Memory B cell (primary cell): ENCODE results near the gene PRKAR1B.
"Not testable (repeated sequence)": the region's sequence is repeated elsewhere in the genome, so short reads cannot be mapped to it uniquely, and the experiment has no call there.

Experiments used
- ATAC-seq: fragments of 150-1000 bp; cut with Tn5 transposase; 2 replicates; pipeline ENCODE4 v1.10.0; 2021; ENCODE audit warnings: low read depth, mild to moderate bottlenecking, moderate library complexity
- DNase-seq, 2 donors: peaks; one replicate each; pipeline ENCODE4 v3.0.0; 2022; ENCODE audit warnings: low spot score in 2 of 2
- H3K27ac Mint-ChIP-seq: one replicate; pipeline ENCODE4 v1.8.0; 2022; ENCODE audit warnings: mild to moderate bottlenecking, moderate library complexity, mixed read lengths
- H3K27me3 Mint-ChIP-seq: one replicate; pipeline ENCODE4 v1.8.0; 2022; ENCODE audit warnings: mixed read lengths
- H3K36me3 Mint-ChIP-seq: one replicate; pipeline ENCODE4 v1.8.0; 2022; ENCODE audit warnings: mild to moderate bottlenecking, mixed read lengths
- H3K4me1 Mint-ChIP-seq: one replicate; pipeline ENCODE4 v1.8.0; 2022; ENCODE audit warnings: mixed read lengths
- H3K4me3 Mint-ChIP-seq: one replicate; pipeline ENCODE4 v1.8.0; 2022; ENCODE audit warnings: mild to moderate bottlenecking, moderate library complexity, mixed read lengths
- H3K9me3 Mint-ChIP-seq: one replicate; pipeline ENCODE4 v1.8.0; 2022; ENCODE audit warnings: mixed read lengths

The PRKAR1B gene

DNA sequence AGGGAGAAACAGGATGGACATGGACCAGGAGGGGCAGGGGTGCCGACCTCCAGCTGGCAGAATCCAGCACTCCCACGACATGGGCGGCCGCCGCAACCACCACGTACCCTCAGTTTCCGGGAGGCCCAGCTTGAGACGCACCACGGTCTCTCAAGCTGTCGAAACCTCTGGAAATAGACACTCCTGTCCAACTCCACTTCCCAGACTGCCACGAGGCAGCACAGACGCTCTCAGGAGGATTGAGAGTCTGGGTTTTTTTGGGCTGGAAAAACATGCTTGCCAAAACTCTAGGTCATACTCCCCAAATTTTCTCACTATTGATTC, 169.6 kb downstream of the PRKAR1B start:
- Mint-ChIP-seq H3K4me1 (no peaks in the 10 kb centered on the region), H3K27me3 (no peaks in the 10 kb centered on the region), H3K4me3 (no peak overlapping the region), H3K36me3 (peaks cover 2% of the 10 kb centered on the region), H3K9me3 (no peaks in the 10 kb centered on the region), H3K27ac (no peak overlapping the region)
- ATAC-seq (no peak), DNase-seq (no peak)

DNA sequence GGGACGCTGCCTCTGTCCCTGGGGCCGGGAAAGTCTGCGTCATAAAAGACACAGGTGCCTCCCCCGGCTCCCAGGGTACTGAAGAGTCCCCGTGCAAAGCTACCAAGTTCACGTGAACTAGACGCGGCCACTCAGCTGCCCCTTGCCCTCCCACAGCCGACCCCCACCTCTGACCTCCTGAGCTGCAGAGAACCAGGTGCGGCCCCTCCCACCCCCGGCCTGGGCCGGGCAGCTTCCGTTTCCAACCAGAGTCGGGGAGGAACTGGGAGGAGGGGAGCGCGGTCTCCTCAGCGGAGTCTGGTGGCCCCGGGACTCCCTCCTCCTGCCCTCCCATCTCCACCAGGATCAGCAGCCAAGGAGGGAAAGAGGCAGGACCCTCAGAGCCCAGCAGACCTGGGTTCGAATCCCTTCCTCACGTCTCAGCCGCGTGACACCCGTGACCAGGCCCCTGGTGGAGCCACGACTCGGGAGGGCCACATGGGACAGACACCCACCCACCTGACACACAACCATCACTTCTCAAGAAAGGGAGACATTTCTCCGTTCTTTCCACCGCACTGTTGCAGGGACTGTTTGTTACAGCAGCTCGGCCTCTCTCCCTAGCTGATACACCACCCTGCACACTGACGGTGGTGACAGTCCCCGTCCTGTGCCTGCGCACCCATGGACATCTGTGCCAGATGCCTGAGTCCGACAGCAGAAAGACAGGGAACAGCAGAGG, 170.1 kb downstream of the PRKAR1B start:
- no peaks in the 10 kb centered on the region for H3K9me3 Mint-ChIP-seq
- no peak overlapping the region for H3K4me3 Mint-ChIP-seq
- peaks cover 2% of the 10 kb centered on the region for H3K36me3 Mint-ChIP-seq
- H3K27ac Mint-ChIP-seq = no peak overlapping the region
- H3K27me3 Mint-ChIP-seq = no peaks in the 10 kb centered on the region
- DNase-seq = no peak
- ATAC-seq = no peak
- no peaks in the 10 kb centered on the region for H3K4me1 Mint-ChIP-seq

DNA sequence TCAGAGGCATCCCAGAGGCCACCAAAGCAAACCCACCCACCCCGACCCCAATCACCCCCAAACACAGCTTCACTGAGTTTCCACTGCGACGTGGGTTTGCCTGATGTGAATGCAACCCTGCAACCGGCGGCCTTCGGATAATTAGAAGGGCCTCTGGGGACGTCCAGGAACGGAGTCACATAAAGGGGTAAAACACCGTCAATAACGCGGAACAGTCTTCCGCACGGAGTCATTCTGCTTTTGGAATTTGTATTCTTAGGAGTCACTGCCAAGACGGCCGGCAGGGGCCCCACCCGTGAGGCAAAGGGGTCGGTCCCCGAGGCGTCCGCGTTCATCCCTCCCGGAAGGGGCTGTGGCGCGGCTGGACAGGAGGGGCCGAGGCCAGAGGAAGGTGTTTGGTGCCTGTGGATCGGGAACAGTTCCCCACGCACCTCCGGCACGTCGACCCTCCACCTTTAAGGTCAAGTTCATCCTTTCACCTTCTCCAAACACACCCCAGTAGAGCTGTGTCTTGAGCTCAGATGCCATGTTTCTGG, 170.7 kb downstream of the PRKAR1B start:
- no peak for DNase-seq
- H3K27me3 Mint-ChIP-seq = no peaks in the 10 kb centered on the region

DNA sequence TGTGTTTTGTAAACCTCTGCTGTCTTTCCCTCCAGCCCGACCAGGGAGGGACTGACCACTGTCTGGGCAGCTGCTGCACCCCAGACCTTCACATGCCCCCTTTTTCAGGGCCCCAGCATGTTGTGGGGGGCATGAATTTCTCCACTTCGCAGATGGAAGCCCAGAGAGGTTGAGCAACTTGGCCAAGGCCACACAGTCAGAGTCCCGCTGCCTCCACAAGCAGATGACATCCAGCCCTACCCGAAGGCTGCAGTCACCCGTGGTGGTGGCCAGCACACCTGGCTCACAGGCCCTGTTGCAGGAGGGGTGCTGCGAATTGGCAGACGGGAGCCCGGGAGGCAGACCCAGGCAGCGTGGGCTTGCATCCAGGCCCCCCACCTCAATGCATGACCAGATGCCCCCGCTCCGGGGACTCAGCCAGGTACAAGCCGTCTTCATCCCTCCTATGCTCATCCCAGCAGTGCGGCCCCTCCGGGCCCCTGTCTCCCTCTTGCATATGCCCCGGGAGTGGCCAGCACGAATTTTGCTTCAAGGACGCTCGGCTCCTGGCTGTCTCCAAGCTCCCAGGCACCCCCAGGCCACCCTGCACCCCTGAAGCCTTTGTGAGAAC, 171.4 kb downstream of the PRKAR1B start:
- ATAC-seq (no peak), DNase-seq (no peak)
- H3K4me3 Mint-ChIP-seq = no peak overlapping the region
- H3K27me3 Mint-ChIP-seq = no peaks in the 10 kb centered on the region
- H3K9me3 Mint-ChIP-seq = no peaks in the 10 kb centered on the region
- H3K27ac Mint-ChIP-seq = no peak overlapping the region
- no peaks in the 10 kb centered on the region for H3K4me1 Mint-ChIP-seq
- peaks cover 3% of the 10 kb centered on the region for H3K36me3 Mint-ChIP-seq

More for the DNA sequence above, 170.7 kb downstream of the PRKAR1B start:
- H3K27ac Mint-ChIP-seq = no peak overlapping the region
- H3K4me1 Mint-ChIP-seq = no peaks in the 10 kb centered on the region
- H3K4me3 Mint-ChIP-seq = no peak overlapping the region
- peaks cover 2% of the 10 kb centered on the region for H3K36me3 Mint-ChIP-seq
- ATAC-seq = no peak
- no peaks in the 10 kb centered on the region for H3K9me3 Mint-ChIP-seq

DNA sequence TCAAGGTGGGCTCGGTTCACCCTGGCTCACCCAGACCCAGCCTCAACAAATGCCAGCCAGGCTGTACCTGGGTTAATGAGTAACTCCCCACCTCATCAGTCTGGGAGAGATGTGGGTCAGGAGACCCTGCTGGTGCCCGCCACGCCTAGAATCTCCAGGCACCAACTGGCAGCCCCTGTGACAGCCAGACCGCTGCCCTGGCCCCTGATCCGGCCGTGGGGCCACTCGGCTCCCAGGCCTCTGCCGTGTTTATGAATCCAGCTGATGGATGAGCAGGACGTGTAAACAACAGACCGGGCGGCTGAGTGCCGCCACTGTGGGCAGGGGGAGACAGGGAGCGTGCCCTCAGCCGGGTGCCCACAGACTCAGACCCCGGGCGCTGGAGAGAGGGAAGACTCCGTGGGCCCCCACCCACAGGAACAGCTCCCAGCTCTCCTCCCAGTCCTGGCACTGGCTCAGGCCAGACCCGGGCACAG, 173.4 kb downstream of the PRKAR1B start:
- Mint-ChIP-seq H3K9me3 (no peaks in the 10 kb centered on the region), H3K4me1 (no peaks in the 10 kb centered on the region), H3K27ac (no peak overlapping the region), H3K27me3 (no peaks in the 10 kb centered on the region), H3K4me3 (no peak overlapping the region), H3K36me3 (peaks cover 3% of the 10 kb centered on the region)
- DNase-seq (no peak), ATAC-seq (no peak)

DNA sequence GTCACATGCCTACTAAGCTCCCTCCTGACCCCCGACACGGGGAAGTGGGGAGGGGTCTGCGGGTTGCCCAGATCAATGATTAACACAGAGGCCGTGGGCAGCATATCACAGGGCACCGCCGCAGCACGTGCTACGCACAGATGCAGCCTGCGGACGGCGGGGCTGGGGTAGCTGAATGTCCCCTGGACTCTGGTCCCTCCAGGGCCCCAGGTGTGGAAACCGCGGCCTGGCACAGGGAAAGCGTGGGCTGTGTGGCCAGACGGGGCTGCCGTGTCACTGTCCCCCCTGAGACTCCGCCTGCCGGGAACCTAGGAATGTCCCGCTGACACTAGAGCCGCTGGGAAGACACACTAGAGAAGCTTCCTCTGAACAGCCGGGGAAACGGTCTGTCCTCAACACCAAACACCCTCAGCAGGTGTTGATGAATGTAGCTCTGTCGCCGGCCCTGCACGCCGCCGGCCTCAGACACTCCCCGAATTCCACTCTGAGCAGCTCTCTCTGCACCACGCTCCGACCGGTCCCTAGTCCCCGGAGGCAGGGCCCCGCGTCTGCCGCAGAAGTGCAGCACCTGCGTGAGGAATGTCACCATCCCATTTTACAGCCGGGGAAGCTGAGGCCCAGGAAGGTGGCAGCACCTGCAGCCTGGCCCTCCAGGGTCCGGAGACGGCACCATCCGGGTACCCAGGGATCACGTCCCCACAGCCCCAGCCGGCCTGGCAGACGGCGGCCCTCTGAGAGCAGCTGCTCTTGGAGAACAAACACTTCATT, 174.0 kb downstream of the PRKAR1B start:
- Mint-ChIP-seq H3K4me1 (no peaks in the 10 kb centered on the region), H3K4me3 (no peak overlapping the region), H3K27ac (no peak overlapping the region), H3K9me3 (no peaks in the 10 kb centered on the region), H3K27me3 (no peaks in the 10 kb centered on the region), H3K36me3 (peaks cover 4% of the 10 kb centered on the region)
- DNase-seq (no peak), ATAC-seq (no peak)

DNA sequence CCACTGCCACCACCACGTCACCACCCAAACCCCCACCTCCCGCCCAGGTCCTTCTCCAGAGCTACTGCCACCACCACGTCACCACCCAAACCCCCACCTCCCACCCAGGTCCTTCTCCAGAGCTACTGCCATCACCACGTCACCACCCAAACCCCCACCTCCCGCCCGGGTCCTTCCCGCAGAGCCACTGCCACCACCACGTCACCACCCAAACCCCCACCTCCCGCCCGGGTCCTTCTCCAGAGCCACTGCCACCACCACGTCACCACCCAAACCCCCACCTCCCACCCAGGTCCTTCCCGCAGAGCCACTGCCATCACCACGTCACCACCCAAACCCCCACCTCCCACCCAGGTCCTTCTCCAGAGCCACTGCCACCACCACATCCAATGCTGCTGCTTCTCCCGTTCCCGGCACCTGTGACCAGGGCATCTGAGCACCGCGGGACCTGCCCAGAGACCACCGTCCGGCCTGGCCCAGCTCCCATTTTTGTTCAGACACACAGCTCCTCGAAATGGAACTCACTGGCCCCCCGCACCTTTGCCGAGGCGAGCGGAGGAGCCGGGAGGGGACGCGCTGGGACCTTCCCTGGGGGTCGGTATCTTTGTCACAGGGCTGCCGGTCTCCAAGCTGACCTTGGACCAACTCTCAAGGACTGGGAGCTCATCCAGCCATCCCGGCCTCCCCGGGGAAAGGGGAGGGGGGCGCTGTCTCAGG, 174.8 kb downstream of the PRKAR1B start:
- not testable (repeated sequence) for H3K27ac Mint-ChIP-seq, ATAC-seq, H3K9me3 Mint-ChIP-seq, H3K27me3 Mint-ChIP-seq, H3K4me1 Mint-ChIP-seq, H3K4me3 Mint-ChIP-seq, H3K36me3 Mint-ChIP-seq, DNase-seq

DNA sequence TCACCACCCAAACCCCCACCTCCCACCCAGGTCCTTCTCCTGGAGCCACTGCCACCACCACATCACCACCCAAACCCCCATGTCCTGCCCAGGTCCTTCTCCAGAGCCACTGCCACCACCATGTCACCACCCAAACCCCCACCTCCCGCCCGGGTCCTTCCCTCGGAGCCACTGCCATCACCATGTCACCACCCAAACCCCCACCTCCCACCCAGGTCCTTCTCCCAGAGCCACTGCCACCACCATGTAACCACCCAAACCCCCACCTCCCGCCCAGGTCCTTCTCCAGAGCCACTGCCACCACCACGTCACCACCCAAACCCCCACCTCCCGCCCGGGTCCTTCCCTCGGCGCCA, 175.5 kb downstream of the PRKAR1B start:
- not testable (repeated sequence) for ATAC-seq, H3K36me3 Mint-ChIP-seq, H3K9me3 Mint-ChIP-seq, H3K4me1 Mint-ChIP-seq, H3K27me3 Mint-ChIP-seq, H3K4me3 Mint-ChIP-seq, H3K27ac Mint-ChIP-seq, DNase-seq

DNA sequence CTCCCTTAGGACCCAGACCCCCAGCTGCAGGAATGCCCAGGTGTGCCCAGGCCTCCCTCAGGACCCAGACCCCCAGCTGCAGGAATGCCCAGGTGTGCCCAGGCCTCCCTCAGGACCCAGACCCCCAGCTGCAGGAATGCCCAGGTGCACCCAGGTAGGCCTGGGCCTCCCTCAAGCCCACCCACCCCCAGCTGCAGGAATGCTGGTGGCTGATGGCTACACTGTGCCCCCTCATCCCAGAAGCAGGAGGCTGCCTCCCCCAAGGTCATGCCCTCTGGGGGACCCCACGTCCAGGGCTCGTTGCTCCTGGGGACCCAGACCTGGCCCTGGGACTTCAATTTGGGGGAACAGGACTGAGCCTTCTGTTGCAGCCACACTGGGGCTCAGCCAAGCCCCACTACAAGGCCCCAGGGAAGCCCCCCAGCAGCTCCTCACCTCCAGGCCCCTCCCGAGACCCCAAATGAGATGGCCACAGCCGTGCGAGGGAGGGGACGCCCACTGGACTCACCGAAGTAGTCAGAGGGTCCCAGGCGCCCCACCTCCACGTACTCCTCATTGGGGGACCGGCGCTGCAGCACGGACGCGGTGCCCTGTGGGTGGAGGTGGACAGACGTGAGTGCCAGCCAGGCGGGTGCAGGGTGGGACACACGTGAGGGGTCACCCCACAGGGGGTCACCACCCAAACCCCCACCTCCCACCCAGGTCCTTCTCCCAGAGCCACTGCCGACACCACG, 176.0 kb downstream of the PRKAR1B start:
- ATAC-seq = no peak
- Mint-ChIP-seq H3K4me3 (no peak overlapping the region), H3K36me3 (peaks cover 4% of the 10 kb centered on the region)

DNA sequence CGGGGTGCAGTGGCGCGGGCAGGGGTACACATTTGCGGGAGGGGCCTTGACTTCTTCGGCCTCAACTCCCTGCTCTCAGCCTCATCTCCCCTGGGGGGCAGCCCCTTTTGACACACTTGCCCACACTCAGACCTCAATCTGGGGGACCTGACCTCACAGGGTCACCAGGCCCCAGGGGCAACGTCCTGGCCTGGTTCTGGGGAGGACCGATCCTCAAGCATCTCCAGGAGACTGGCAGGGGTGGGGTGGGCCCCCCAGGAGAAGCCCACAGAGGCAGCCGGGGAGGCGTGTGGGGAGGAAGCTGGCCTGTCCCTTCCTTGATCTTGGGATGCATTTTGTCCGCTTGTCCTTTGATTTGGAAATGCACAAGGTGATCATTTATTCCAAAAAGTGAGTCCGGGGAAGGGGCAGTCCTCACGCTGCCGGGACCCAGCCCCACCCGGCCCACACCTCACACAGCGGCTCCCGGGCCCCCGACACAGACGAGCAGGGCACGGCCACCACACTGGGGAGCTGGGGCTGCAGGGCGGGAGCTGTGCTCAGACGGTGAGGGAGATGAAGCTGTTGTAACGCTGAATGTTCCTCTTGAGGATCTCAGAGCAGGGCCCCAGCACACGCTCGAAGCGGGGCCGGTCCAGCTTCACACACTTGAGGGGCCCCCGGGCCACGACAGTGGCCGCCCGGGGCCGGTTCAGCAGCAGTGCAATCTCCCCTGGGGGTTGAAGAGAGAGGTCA, 177.0 kb downstream of the PRKAR1B start:
- H3K4me1 Mint-ChIP-seq = no peaks in the 10 kb centered on the region
- no peak overlapping the region for H3K27ac Mint-ChIP-seq
- peaks cover 4% of the 10 kb centered on the region for H3K36me3 Mint-ChIP-seq
- peaks cover 2% of the 10 kb centered on the region for H3K27me3 Mint-ChIP-seq
- no peak overlapping the region for H3K4me3 Mint-ChIP-seq
- DNase-seq (no peak), ATAC-seq (no peak)
- peaks cover 3% of the 10 kb centered on the region for H3K9me3 Mint-ChIP-seq

More for the DNA sequence above, 176.0 kb downstream of the PRKAR1B start:
- DNase-seq = no peak
- H3K27me3 Mint-ChIP-seq = no peaks in the 10 kb centered on the region
- H3K27ac Mint-ChIP-seq = no peak overlapping the region
- no peaks in the 10 kb centered on the region for H3K4me1 Mint-ChIP-seq
- no peaks in the 10 kb centered on the region for H3K9me3 Mint-ChIP-seq

DNA sequence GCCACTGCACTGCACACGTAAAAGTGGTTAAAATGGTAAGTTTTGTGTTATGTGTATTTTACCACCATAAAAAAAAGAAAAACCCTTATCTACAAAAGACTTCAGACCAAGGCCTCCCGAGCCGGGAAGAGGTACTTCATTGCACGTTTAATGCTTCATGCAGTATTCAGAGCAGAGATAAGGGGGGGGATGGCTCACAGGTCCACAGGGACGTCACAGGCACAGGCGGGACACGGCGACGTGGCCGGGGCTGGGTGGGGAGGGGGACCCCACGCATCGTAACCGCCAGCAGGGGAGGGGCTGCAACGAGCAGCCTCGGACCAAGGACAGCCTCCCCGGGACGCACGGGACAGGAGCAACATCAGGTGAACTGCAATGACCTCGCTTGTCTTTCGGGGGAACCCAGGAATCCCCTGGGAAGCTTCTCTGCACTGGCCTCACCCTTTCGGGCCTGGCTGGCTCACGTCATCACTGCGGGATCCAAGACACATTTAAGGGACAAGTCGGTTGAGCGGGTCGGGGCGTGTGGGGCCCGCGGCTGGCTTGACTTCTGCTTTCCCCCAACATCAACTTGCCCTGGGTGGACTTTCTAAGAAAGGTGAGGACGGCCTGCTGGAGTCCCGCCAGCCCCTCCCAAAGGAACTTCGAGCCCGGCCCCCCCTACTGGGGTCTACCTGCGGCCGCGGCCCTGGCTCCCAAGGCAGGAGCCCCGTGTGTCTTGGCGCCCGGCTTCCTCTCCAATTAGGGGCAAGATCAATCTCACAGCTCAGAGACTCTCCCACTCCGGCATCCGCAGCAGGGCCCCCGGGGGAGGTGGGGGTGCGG, 177.8 kb downstream of the PRKAR1B start:
- H3K4me1 Mint-ChIP-seq = no peaks in the 10 kb centered on the region
- H3K9me3 Mint-ChIP-seq = peaks cover 3% of the 10 kb centered on the region
- peaks cover 4% of the 10 kb centered on the region for H3K36me3 Mint-ChIP-seq
- DNase-seq (no peak), ATAC-seq (no peak)
- no peak overlapping the region for H3K27ac Mint-ChIP-seq
- peaks cover 4% of the 10 kb centered on the region for H3K27me3 Mint-ChIP-seq
- H3K4me3 Mint-ChIP-seq = no peak overlapping the region

DNA sequence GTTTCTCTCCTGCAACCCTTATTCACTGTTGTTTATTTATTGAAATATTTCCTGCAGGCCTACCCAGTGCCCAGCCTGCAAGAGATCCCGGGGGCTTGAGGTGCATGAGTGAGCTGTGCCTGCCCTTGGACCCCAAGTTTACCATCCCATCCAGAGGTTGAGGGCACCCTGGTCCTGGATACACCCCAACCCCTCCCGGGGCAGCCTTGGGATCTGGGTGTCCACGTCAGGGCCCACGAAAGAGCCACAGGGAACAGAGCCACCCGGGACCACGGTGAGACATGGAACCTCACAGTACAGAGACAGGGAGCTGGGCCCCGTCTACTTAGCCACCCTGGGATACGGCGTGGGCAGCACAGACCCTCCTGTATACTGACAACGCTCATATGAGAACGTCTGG, 178.7 kb downstream of the PRKAR1B start:
- Mint-ChIP-seq H3K27me3 (peaks cover 6% of the 10 kb centered on the region), H3K9me3 (peaks cover 3% of the 10 kb centered on the region), H3K36me3 (peaks cover 4% of the 10 kb centered on the region), H3K4me1 (no peaks in the 10 kb centered on the region), H3K27ac (no peak overlapping the region), H3K4me3 (no peak overlapping the region)
- DNase-seq (no peak), ATAC-seq (no peak)
